ENCODE measurements around the gene ARHGAP44. TPM values are rescaled to one million over a fixed set of nuclear protein-coding genes. Genes with fewer than 3 reads are reported as not detected.

Gene ARHGAP44
- total and polyA plus RNA-seq, 2 donors (not counting 1 experiment from before 2014, with no cell fraction given) = 0.78 to 11.6 TPM

DNA sequence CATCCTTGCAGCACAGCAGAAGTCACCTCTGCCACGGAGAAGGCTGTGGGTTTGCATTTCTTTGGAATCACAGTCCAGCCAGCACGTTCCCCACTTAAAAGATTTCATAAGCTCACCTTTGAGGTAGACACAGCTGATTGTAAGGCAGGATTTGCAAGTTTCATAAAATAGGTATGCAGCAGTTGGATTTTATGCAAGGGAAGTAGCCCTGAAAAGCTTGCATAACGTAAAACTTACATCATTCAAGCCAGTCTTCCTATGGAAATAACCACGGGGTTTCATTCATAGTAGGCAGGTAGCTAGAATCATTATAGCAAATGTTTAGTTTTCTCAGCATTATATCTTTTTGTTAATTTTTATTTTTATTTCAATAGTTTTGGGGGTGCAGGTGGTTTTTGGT is 49.8 kb upstream of the ARHGAP44 start:
- no peaks in the 10 kb centered on the region for H3K27me3 Mint-ChIP-seq
- H4K20me1 ChIP-seq (ENCODE audit: control insufficient read depth, insufficient read depth, low read length, poor library complexity, severe bottlenecking) = no peaks in the 10 kb centered on the region
- no peak overlapping the region for H3K4me3 ChIP-seq (ENCODE audit: control extremely low read depth in 1 of 5, extremely low read depth in 1 of 5, insufficient read depth in 1 of 5, low read depth in 2 of 5, low read length in 4 of 5)
- no peaks in the 10 kb centered on the region for H3K9me3 Mint-ChIP-seq (ENCODE audit: insufficient read depth)
- DNase-seq (no peak), ATAC-seq (ENCODE audit: low read depth) (no peak)
- H3K4me1 Mint-ChIP-seq = no peaks in the 10 kb centered on the region
- no peaks in the 10 kb centered on the region for H3K27me3 ChIP-seq (replicated peaks in 1 of 4; ENCODE audit: control extremely low read depth in 1 of 4, control insufficient read depth in 3 of 4, insufficient read depth in 4 of 4, low read length in 3 of 4)
- ChIA-PET CTCF (no interaction called here), POLR2A (no interaction called here)
- H3K9me3 ChIP-seq (ENCODE audit: control extremely low read depth in 1 of 3, control insufficient read depth in 2 of 3, insufficient read depth in 1 of 3, low read length in 2 of 3) = peaks cover 0 to 3% (median 0%) of the 10 kb centered on the region in 3 donors
- H3K9ac ChIP-seq (ENCODE audit: low read length) = no peak overlapping the region
- no peak overlapping the region for H3K27ac ChIP-seq (ENCODE audit: low read length in 2 of 2)
- no peaks in the 10 kb centered on the region for H3K36me3 ChIP-seq (replicated peaks in 1 of 2; ENCODE audit: control extremely low read depth in 1 of 2, control insufficient read depth in 1 of 2, extremely low read depth in 1 of 2, insufficient read depth in 2 of 2, low read length in 1 of 2)
- 80% methylated on average over 2 of the region's 4 CpGs for WGBS (ENCODE audit: insufficient coverage)
- H3K4me3 Mint-ChIP-seq = no peak overlapping the region
- TF ChIP-seq, protein P1, sequence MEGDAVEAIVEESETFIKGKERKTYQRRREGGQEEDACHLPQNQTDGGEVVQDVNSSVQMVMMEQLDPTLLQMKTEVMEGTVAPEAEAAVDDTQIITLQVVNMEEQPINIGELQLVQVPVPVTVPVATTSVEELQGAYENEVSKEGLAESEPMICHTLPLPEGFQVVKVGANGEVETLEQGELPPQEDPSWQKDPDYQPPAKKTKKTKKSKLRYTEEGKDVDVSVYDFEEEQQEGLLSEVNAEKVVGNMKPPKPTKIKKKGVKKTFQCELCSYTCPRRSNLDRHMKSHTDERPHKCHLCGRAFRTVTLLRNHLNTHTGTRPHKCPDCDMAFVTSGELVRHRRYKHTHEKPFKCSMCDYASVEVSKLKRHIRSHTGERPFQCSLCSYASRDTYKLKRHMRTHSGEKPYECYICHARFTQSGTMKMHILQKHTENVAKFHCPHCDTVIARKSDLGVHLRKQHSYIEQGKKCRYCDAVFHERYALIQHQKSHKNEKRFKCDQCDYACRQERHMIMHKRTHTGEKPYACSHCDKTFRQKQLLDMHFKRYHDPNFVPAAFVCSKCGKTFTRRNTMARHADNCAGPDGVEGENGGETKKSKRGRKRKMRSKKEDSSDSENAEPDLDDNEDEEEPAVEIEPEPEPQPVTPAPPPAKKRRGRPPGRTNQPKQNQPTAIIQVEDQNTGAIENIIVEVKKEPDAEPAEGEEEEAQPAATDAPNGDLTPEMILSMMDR (IDR thresholded peaks at IDR 0.05) = no peak
- no peak for TF ChIP-seq EZH2 (IDR thresholded peaks at IDR 0.05; ENCODE audit: borderline replicate concordance, insufficient read depth, low read depth, low read length, poor library complexity, severe bottlenecking)
- no peaks in the 10 kb centered on the region for H3K79me2 ChIP-seq (ENCODE audit: control insufficient read depth, insufficient read depth, low read length)
- no peak overlapping the region for H2AFZ ChIP-seq (ENCODE audit: insufficient read depth, low read depth, low read length, poor library complexity, severe bottlenecking)
- intact Hi-C loops (cut with micrococcal nuclease) = no loop called here
- no peak overlapping the region for H3K4me2 ChIP-seq (replicated peaks; ENCODE audit: low read depth, low read length, poor library complexity, severe bottlenecking)
- H3K4me1 ChIP-seq (ENCODE audit: control insufficient read depth in 2 of 2, insufficient read depth in 2 of 2, low read length in 2 of 2) = no peaks in the 10 kb centered on the region
- no peak overlapping the region for H3K27ac Mint-ChIP-seq

DNA sequence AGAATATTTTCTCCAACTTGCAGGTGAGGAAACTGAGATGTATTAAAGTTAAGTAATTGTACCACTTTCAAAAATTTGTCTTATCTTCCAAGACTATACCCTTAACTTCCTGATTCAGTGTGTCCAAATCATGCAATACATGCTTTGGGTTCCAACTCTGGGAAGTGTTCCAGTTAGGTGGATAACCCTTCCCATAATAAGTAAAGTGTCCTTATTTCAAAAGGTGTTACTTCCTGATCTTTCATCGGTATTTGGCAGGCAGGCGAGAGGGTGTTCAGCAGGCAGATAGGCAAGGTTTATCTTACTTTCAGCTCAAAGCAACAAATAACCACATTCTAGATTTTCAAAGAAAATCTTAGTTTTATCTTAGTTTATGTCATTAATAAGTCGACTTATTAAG is 46.3 kb upstream of the ARHGAP44 start:
- H4K20me1 ChIP-seq (ENCODE audit: control insufficient read depth, insufficient read depth, low read length, poor library complexity, severe bottlenecking) = no peaks in the 10 kb centered on the region
- ATAC-seq (ENCODE audit: low read depth) (no peak), DNase-seq (no peak)
- peaks cover 0 to 3% (median 0%) of the 10 kb centered on the region in 3 donors for H3K9me3 ChIP-seq (ENCODE audit: control extremely low read depth in 1 of 3, control insufficient read depth in 2 of 3, insufficient read depth in 1 of 3, low read length in 2 of 3)
- no CpG with 5 or more reads among the region's 3 CpGs for WGBS (ENCODE audit: insufficient coverage)
- intact Hi-C loops (cut with micrococcal nuclease) = no loop called here
- Mint-ChIP-seq H3K4me3 (no peak overlapping the region), H3K27me3 (peaks cover 5% of the 10 kb centered on the region), H3K4me1 (no peaks in the 10 kb centered on the region), H3K9me3 (ENCODE audit: insufficient read depth) (no peaks in the 10 kb centered on the region), H3K27ac (no peak overlapping the region)
- H3K36me3 ChIP-seq (replicated peaks in 1 of 2; ENCODE audit: control extremely low read depth in 1 of 2, control insufficient read depth in 1 of 2, extremely low read depth in 1 of 2, insufficient read depth in 2 of 2, low read length in 1 of 2) = no peaks in the 10 kb centered on the region
- no peaks in the 10 kb centered on the region for H3K27me3 ChIP-seq (replicated peaks in 1 of 4; ENCODE audit: control extremely low read depth in 1 of 4, control insufficient read depth in 3 of 4, insufficient read depth in 4 of 4, low read length in 3 of 4)
- no peak overlapping the region for H2AFZ ChIP-seq (ENCODE audit: insufficient read depth, low read depth, low read length, poor library complexity, severe bottlenecking)
- no peaks in the 10 kb centered on the region for H3K4me1 ChIP-seq (ENCODE audit: control insufficient read depth in 2 of 2, insufficient read depth in 2 of 2, low read length in 2 of 2)
- no peak for TF ChIP-seq EZH2 (IDR thresholded peaks at IDR 0.05; ENCODE audit: borderline replicate concordance, insufficient read depth, low read depth, low read length, poor library complexity, severe bottlenecking)
- TF ChIP-seq, protein P1 (IDR thresholded peaks at IDR 0.05) = no peak
- H3K9ac ChIP-seq (ENCODE audit: low read length) = no peak overlapping the region
- CTCF ChIA-PET = interaction anchor here (1.6 to 2.4 kb wide), 3 partner anchors 486 to 562 kb away, joined by 9 to 18 read pairs (median 10); no protein-coding TSS in a partner anchor
- H3K27ac ChIP-seq (ENCODE audit: low read length in 2 of 2) = no peak overlapping the region
- no peak overlapping the region for H3K4me3 ChIP-seq (ENCODE audit: control extremely low read depth in 1 of 5, extremely low read depth in 1 of 5, insufficient read depth in 1 of 5, low read depth in 2 of 5, low read length in 4 of 5)
- H3K79me2 ChIP-seq (ENCODE audit: control insufficient read depth, insufficient read depth, low read length) = no peaks in the 10 kb centered on the region
- POLR2A ChIA-PET = no interaction called here
- no peak overlapping the region for H3K4me2 ChIP-seq (replicated peaks; ENCODE audit: low read depth, low read length, poor library complexity, severe bottlenecking)

All from B cell (primary cell).